ENCODE data around the gene PCNX3. TPM values are rescaled to one million over a fixed set of nuclear protein-coding genes. Genes with fewer than 3 reads are reported as not detected.
A peak's percentile ranks its signal among the peaks of the same experiment; 100 is the strongest.

PCNX3 gene
- total and polyA plus RNA-seq, 10 of the 15 experiments (the other 5 are each of a cell fraction or from before 2014, with no cell fraction given) = 0.03 to 46.6 (median 8.4) TPM

GRCh38 chr11:65576867-65577755 lies 38.5 kb upstream of the PCNX3 start (continued):
- TF ChIP-seq, protein P1, sequence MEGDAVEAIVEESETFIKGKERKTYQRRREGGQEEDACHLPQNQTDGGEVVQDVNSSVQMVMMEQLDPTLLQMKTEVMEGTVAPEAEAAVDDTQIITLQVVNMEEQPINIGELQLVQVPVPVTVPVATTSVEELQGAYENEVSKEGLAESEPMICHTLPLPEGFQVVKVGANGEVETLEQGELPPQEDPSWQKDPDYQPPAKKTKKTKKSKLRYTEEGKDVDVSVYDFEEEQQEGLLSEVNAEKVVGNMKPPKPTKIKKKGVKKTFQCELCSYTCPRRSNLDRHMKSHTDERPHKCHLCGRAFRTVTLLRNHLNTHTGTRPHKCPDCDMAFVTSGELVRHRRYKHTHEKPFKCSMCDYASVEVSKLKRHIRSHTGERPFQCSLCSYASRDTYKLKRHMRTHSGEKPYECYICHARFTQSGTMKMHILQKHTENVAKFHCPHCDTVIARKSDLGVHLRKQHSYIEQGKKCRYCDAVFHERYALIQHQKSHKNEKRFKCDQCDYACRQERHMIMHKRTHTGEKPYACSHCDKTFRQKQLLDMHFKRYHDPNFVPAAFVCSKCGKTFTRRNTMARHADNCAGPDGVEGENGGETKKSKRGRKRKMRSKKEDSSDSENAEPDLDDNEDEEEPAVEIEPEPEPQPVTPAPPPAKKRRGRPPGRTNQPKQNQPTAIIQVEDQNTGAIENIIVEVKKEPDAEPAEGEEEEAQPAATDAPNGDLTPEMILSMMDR (IDR thresholded peaks at IDR 0.05 in 2 of 3, conservative IDR thresholded peaks at IDR 0.05 in 1 of 3; ENCODE audit: control insufficient read depth in 2 of 3, extremely low read depth in 1 of 3, insufficient read depth in 1 of 3, low read depth in 3 of 3, low read length in 3 of 3) = no peak
- TF ChIP-seq MTA3 (IDR thresholded peaks at IDR 0.05; ENCODE audit: borderline replicate concordance, low read length) (no peak), MEF2A (IDR thresholded peaks at IDR 0.05; ENCODE audit: insufficient read depth, low read depth, low read length) (no peak), SREBF2 (IDR thresholded peaks at IDR 0.05; ENCODE audit: low read length) (no peak), CEBPB (IDR thresholded peaks at IDR 0.05; ENCODE audit: borderline replicate concordance in 1 of 2, low read depth in 2 of 2, low read length in 2 of 2) (no peak), ZZZ3 (IDR thresholded peaks at IDR 0.05; ENCODE audit: control insufficient read depth, insufficient read length, low read depth) (no peak), SP1 (IDR thresholded peaks at IDR 0.05; ENCODE audit: low read depth, low read length) (no peak), STAT1 (conservative IDR thresholded peaks at IDR 0.05) (no peak), CUX1 (IDR thresholded peaks at IDR 0.05; ENCODE audit: insufficient replicate concordance, low read depth, low read length) (no peak), RAD21 (IDR thresholded peaks at IDR 0.05; ENCODE audit: insufficient read depth, low read depth, low read length) (no peak), PAX8 (IDR thresholded peaks at IDR 0.05) (no peak), TBL1XR1 (IDR thresholded peaks at IDR 0.05; ENCODE audit: low read depth, low read length) (no peak), SPI1 (IDR thresholded peaks at IDR 0.05; ENCODE audit: borderline replicate concordance, insufficient read depth, low read depth, low read length) (peak; percentile 74; the same call in 1 of the 2 replicates), IRF4 (IDR thresholded peaks at IDR 0.05; ENCODE audit: low read depth, low read length) (no peak), KAT2A (conservative IDR thresholded peaks at IDR 0.05; ENCODE audit: control insufficient read depth, low read depth, low read length) (no peak), NFIC (IDR thresholded peaks at IDR 0.05; ENCODE audit: low read depth, low read length) (no peak), NBN (IDR thresholded peaks at IDR 0.05) (no peak), ZNF24 (IDR thresholded peaks at IDR 0.05) (no peak)
- TF ChIP-seq, protein P2, sequence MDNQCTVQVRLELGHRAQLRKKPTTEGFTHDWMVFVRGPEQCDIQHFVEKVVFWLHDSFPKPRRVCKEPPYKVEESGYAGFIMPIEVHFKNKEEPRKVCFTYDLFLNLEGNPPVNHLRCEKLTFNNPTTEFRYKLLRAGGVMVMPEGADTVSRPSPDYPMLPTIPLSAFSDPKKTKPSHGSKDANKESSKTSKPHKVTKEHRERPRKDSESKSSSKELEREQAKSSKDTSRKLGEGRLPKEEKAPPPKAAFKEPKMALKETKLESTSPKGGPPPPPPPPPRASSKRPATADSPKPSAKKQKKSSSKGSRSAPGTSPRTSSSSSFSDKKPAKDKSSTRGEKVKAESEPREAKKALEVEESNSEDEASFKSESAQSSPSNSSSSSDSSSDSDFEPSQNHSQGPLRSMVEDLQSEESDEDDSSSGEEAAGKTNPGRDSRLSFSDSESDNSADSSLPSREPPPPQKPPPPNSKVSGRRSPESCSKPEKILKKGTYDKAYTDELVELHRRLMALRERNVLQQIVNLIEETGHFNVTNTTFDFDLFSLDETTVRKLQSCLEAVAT (IDR thresholded peaks at IDR 0.05) = no peak
- TF ChIP-seq, protein P3, sequence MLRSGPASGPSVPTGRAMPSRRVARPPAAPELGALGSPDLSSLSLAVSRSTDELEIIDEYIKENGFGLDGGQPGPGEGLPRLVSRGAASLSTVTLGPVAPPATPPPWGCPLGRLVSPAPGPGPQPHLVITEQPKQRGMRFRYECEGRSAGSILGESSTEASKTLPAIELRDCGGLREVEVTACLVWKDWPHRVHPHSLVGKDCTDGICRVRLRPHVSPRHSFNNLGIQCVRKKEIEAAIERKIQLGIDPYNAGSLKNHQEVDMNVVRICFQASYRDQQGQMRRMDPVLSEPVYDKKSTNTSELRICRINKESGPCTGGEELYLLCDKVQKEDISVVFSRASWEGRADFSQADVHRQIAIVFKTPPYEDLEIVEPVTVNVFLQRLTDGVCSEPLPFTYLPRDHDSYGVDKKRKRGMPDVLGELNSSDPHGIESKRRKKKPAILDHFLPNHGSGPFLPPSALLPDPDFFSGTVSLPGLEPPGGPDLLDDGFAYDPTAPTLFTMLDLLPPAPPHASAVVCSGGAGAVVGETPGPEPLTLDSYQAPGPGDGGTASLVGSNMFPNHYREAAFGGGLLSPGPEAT (IDR thresholded peaks at IDR 0.05; ENCODE audit: low read depth) = no peak
